H9 (cell line): ENCODE data around the gene CRY2. TPM values are rescaled to one million over a fixed set of nuclear protein-coding genes. Genes with fewer than 3 reads are reported as not detected.

Experiments used
- DNase-seq: peaks from one replicate; pipeline ENCODE4 v3.0.0-alpha.2; 2017
- H2AFZ ChIP-seq: one replicate; pipeline ENCODE4 v1.6.1; 2013; ENCODE audit warnings: mild to moderate bottlenecking, low read length, control low read depth, moderate library complexity
- H2AK5ac ChIP-seq: 2 replicates; pipeline ENCODE4 v1.6.1; 2013; ENCODE audit warnings: low read length, control low read depth, mixed read lengths; ENCODE audit not compliant: insufficient read length
- H2BK120ac ChIP-seq: one replicate; pipeline ENCODE4 v1.6.1; 2013; ENCODE audit warnings: low read depth, mild to moderate bottlenecking, low read length, control low read depth, inconsistent platforms; ENCODE audit not compliant: poor library complexity, severe bottlenecking
- H2BK12ac ChIP-seq: 2 replicates; pipeline ENCODE4 v1.6.1; 2013; ENCODE audit warnings: low read length, control low read depth, mixed read lengths, low read depth; ENCODE audit not compliant: insufficient read length
- H2BK15ac ChIP-seq: 2 replicates; pipeline ENCODE4 v1.6.1; 2013; ENCODE audit warnings: low read depth, low read length, control low read depth
- H2BK20ac ChIP-seq: one replicate; pipeline ENCODE4 v1.6.1; 2013; ENCODE audit warnings: low read depth, mild to moderate bottlenecking, low read length, control low read depth, inconsistent platforms; ENCODE audit not compliant: poor library complexity, severe bottlenecking
- H2BK5ac ChIP-seq: 2 replicates; pipeline ENCODE4 v1.6.1; 2013; ENCODE audit warnings: low read length, control low read depth, mixed read lengths; ENCODE audit not compliant: insufficient read length
- H3K14ac ChIP-seq: 2 replicates; pipeline ENCODE4 v1.6.1; 2013; ENCODE audit warnings: low read length, control low read depth; ENCODE audit not compliant: insufficient read depth
- H3K18ac ChIP-seq: 2 replicates; pipeline ENCODE4 v1.6.1; 2013; ENCODE audit warnings: low read depth, mild to moderate bottlenecking, mixed read lengths, low read length, control low read depth; ENCODE audit not compliant: insufficient read length
- H3K23ac ChIP-seq: 2 replicates; pipeline ENCODE4 v1.6.1; 2013; ENCODE audit warnings: low read length, control low read depth, mixed read lengths, low read depth; ENCODE audit not compliant: insufficient read length
- H3K23me2 ChIP-seq: 2 replicates; pipeline ENCODE4 v1.6.1; 2013; ENCODE audit warnings: low read depth, mild to moderate bottlenecking, mixed read lengths, low read length, control low read depth; ENCODE audit not compliant: insufficient read length, poor library complexity, severe bottlenecking
- H3K27ac ChIP-seq: 2 replicates; pipeline ENCODE4 v1.5.1; 2013; ENCODE audit warnings: low read length, control low read depth, mixed read lengths, low read depth; ENCODE audit not compliant: insufficient read length
- H3K27me3 ChIP-seq: 2 replicates; pipeline ENCODE4 v1.6.1; 2013; ENCODE audit warnings: low read length, control low read depth, inconsistent platforms; ENCODE audit not compliant: insufficient read depth
- H3K4ac ChIP-seq: 2 replicates; pipeline ENCODE4 v1.6.1; 2013; ENCODE audit warnings: low read depth, mild to moderate bottlenecking, control low read depth, inconsistent platforms, low read length, moderate library complexity
- H3K4me1 ChIP-seq: 2 replicates; pipeline ENCODE4 v1.6.1; 2013; ENCODE audit warnings: low read length, control low read depth, inconsistent platforms; ENCODE audit not compliant: insufficient read depth
- H3K4me2 ChIP-seq: 2 replicates; pipeline ENCODE4 v1.6.1; 2013; ENCODE audit warnings: low read length, control low read depth, mixed read lengths; ENCODE audit not compliant: insufficient read length, insufficient read depth
- H3K56ac ChIP-seq: 2 replicates; pipeline ENCODE4 v1.6.1; 2013; ENCODE audit warnings: low read depth, mild to moderate bottlenecking, mixed read lengths, low read length, control low read depth; ENCODE audit not compliant: insufficient read length
- H3K79me1 ChIP-seq: 2 replicates; pipeline ENCODE4 v1.6.1; 2013; ENCODE audit warnings: low read depth, mild to moderate bottlenecking, moderate library complexity, low read length, control low read depth, inconsistent platforms; ENCODE audit not compliant: insufficient read depth, poor library complexity, severe bottlenecking
- H3K79me2 ChIP-seq: 2 replicates; pipeline ENCODE4 v1.6.1; 2013; ENCODE audit warnings: low read length, control low read depth, inconsistent platforms; ENCODE audit not compliant: insufficient read depth
- H3K9ac ChIP-seq: 2 replicates; pipeline ENCODE4 v1.6.1; 2013; ENCODE audit warnings: low read length, control low read depth, mixed read lengths; ENCODE audit not compliant: insufficient read length; ENCODE audit errors: extremely low read depth
- H3K9me3 ChIP-seq: one replicate; pipeline ENCODE4 v1.6.1; 2013; ENCODE audit warnings: low read depth, low read length, inconsistent platforms; ENCODE audit not compliant: control insufficient read depth
- H3T11ph ChIP-seq: one replicate; pipeline ENCODE4 v1.6.1; 2013; ENCODE audit warnings: mild to moderate bottlenecking, low read length, control low read depth, inconsistent platforms
- H4K20me1 ChIP-seq: one replicate; pipeline ENCODE4 v1.6.1; 2013; ENCODE audit not compliant: control insufficient read depth, insufficient read length, insufficient read depth
- H4K5ac ChIP-seq: 2 replicates; pipeline ENCODE4 v1.6.1; 2013; ENCODE audit warnings: low read depth, mild to moderate bottlenecking, mixed read lengths, low read length, control low read depth; ENCODE audit not compliant: insufficient read length
- H4K8ac ChIP-seq: replicated peaks from 2 replicates; pipeline ENCODE4 v1.6.1; 2013; ENCODE audit warnings: low read length, control low read depth, mixed read lengths, low read depth; ENCODE audit not compliant: insufficient read length
- H4K91ac ChIP-seq: 2 replicates; pipeline ENCODE4 v1.6.1; 2013; ENCODE audit warnings: low read depth, mild to moderate bottlenecking, moderate library complexity, mixed read lengths, low read length, control low read depth; ENCODE audit not compliant: insufficient read length
- H3K27ac Mint-ChIP-seq, 3 experiments: 2 replicates in 2 of 3; 3 replicates in 1 of 3; pipeline ENCODE4 v1.8.0; 2020 to 2021; ENCODE audit warnings: mixed read lengths in 3 of 3, mild to moderate bottlenecking in 1 of 3, moderate library complexity in 1 of 3
- H3K27me3 Mint-ChIP-seq: 2 replicates; pipeline ENCODE4 v1.8.0; 2021; ENCODE audit warnings: low read depth, mild to moderate bottlenecking, moderate library complexity, mixed read lengths
- H3K36me3 Mint-ChIP-seq, 3 experiments: 2 replicates in 2 of 3; 3 replicates in 1 of 3; pipeline ENCODE4 v1.8.0; 2020 to 2021; ENCODE audit warnings: low read depth in 3 of 3, mixed read lengths in 3 of 3; ENCODE audit not compliant: insufficient read depth in 1 of 3
- H3K4me1 Mint-ChIP-seq, 2 experiments: 2 replicates each; pipeline ENCODE4 v1.8.0; 2020; ENCODE audit warnings: mixed read lengths in 2 of 2
- H3K4me3 Mint-ChIP-seq, 2 experiments: 2 replicates in 1 of 2; 3 replicates in 1 of 2; pipeline ENCODE4 v1.8.0; 2020 to 2021; ENCODE audit warnings: mild to moderate bottlenecking in 2 of 2, mixed read lengths in 2 of 2, moderate library complexity in 1 of 2
- H3K9me3 Mint-ChIP-seq, 2 experiments: 2 replicates in 1 of 2; 3 replicates in 1 of 2; pipeline ENCODE4 v1.8.0; 2020; ENCODE audit warnings: mild to moderate bottlenecking in 2 of 2, mixed read lengths in 2 of 2, moderate library complexity in 1 of 2
- CTCF ChIP-seq: fragments of 200-600 bp; sonication (generic); conservative IDR thresholded peaks from 3 replicates; pipeline ENCODE4 v1.8.0; 2021; ENCODE audit warnings: antibody characterized with exemption, mild to moderate bottlenecking
- WGBS: extraction: QIAGEN DNeasy Blood & Tissue Kit; methylation state at CpG from one replicate; pipeline ENCODE4 v1.1.7; 2013; ENCODE audit warnings: missing lambda C conversion rate, low lambda C conversion rate, mixed read lengths; ENCODE audit not compliant: insufficient read length; ENCODE audit errors: extremely low coverage; 5-methylcytosine and 5-hydroxymethylcytosine counted together
- total RNA-seq: library from RNA; stranded (reverse); gene quantifications from 2 replicates; pipeline ENCODE4 v1.2.1, GENCODE V29; 2021

Gene CRY2
- total RNA-seq, 1 experiment from 2014 or later: 14.4 TPM

- no peaks in the 10 kb centered on the region for H3K9me3 Mint-ChIP-seq
- no peak overlapping the region for H2BK15ac ChIP-seq
- no peak overlapping the region for H3K23ac ChIP-seq
- H3K23me2 ChIP-seq: no peaks in the 10 kb centered on the region
- H3T11ph ChIP-seq: no peak overlapping the region
- H3K4me1 Mint-ChIP-seq: peaks cover 16 to 17% of the 10 kb centered on the region in 2 experiments
- H3K4me1 ChIP-seq: no peaks in the 10 kb centered on the region; the same call in 1 of the 2 replicates
- no peaks in the 10 kb centered on the region for H3K9me3 ChIP-seq
- DNase-seq: no peak
- no peak overlapping the region for H3K4me2 ChIP-seq
- WGBS: no CpG with 5 or more reads among the region's 2 CpGs
- no peak overlapping the region for H3K9ac ChIP-seq
- H3K56ac ChIP-seq: no peak overlapping the region
- no peak overlapping the region for H2AFZ ChIP-seq
- no peaks in the 10 kb centered on the region for H3K79me1 ChIP-seq
- no peak overlapping the region for H2BK20ac ChIP-seq
- TF ChIP-seq CTCF: no peak
- no peak overlapping the region for H3K27ac Mint-ChIP-seq
- no peak overlapping the region for H4K8ac ChIP-seq
- H2BK120ac ChIP-seq: no peak overlapping the region
- no peaks in the 10 kb centered on the region for H3K27me3 ChIP-seq
- H4K91ac ChIP-seq: no peak overlapping the region
- no peak overlapping the region for H3K4me3 Mint-ChIP-seq
- no peak overlapping the region for H2BK12ac ChIP-seq
- H4K20me1 ChIP-seq: no peaks in the 10 kb centered on the region
- H3K18ac ChIP-seq: no peak overlapping the region
- H2BK5ac ChIP-seq: no peak overlapping the region
- H3K36me3 Mint-ChIP-seq: no peaks in the 10 kb centered on the region; a peak in 1 of 7 replicates
- no peak overlapping the region for H3K27ac ChIP-seq
- H3K4ac ChIP-seq: no peak overlapping the region
- H4K5ac ChIP-seq: no peak overlapping the region
- H3K14ac ChIP-seq: no peak overlapping the region
- peaks cover 35% of the 10 kb centered on the region for H3K27me3 Mint-ChIP-seq
- no peaks in the 10 kb centered on the region for H3K79me2 ChIP-seq
- H2AK5ac ChIP-seq: no peak overlapping the region
Measured at GRCh38 chr11:45830596-45830995, 16.7 kb upstream of the CRY2 start.
